HepG2 (cell line): ENCODE results near the gene RRAD. TPM values are rescaled to one million over a fixed set of nuclear protein-coding genes. Genes with fewer than 3 reads are reported as not detected.
A peak's percentile ranks its signal among the peaks of the same experiment; 100 is the strongest.

Experiments used
- E2F2 ChIP-seq: sonication (generic); formaldehyde crosslinking; IDR thresholded peaks from 2 replicates; pipeline ENCODE4 v1.4.0; 2020; ENCODE audit warnings: missing genetic modification reagents, borderline replicate concordance
- GATA4 ChIP-seq: sonication (generic); IDR thresholded peaks from 2 replicates; pipeline ENCODE4 v1.6.1; 2016; ENCODE audit warnings: antibody characterized with exemption, low read depth, borderline replicate concordance
- HHEX ChIP-seq: IDR thresholded peaks from 2 replicates; pipeline ENCODE4 v1.6.1; 2016; ENCODE audit warnings: control low read depth
- IRX3 ChIP-seq: sonication (generic); formaldehyde crosslinking; IDR thresholded peaks from 2 replicates; pipeline ENCODE4 v1.8.1; 2023; ENCODE audit warnings: mild to moderate bottlenecking, low read depth, missing genetic modification reagents, borderline replicate concordance
- ISL2 ChIP-seq: sonication (generic); formaldehyde crosslinking; IDR thresholded peaks from 2 replicates; pipeline ENCODE4 v1.5.0; 2020; ENCODE audit warnings: missing genetic modification reagents
- MED13 ChIP-seq: sonication (generic); formaldehyde crosslinking; IDR thresholded peaks from 2 replicates; pipeline ENCODE4 v1.5.0; 2020; ENCODE audit warnings: missing genetic modification reagents
- NFKB2 ChIP-seq: sonication (generic); formaldehyde crosslinking; IDR thresholded peaks from 2 replicates; pipeline ENCODE4 v1.4.0; 2020; ENCODE audit warnings: missing genetic modification reagents, borderline replicate concordance
- PHF20 ChIP-seq: sonication (generic); formaldehyde crosslinking; IDR thresholded peaks from 2 replicates; pipeline ENCODE4 v1.5.0; 2020; ENCODE audit warnings: mild to moderate bottlenecking, missing genetic modification reagents
- REXO4 ChIP-seq: sonication (generic); formaldehyde crosslinking; IDR thresholded peaks from 2 replicates; pipeline ENCODE4 v1.8.0; 2022; ENCODE audit warnings: missing genetic modification reagents, mild to moderate bottlenecking, borderline replicate concordance
- RFX5 ChIP-seq: IDR thresholded peaks from 2 replicates; pipeline ENCODE4 v1.6.1; 2011; ENCODE audit warnings: low read depth, low read length, improper control_type of control experiment
- TAF1 ChIP-seq: sonication (generic); formaldehyde crosslinking; IDR thresholded peaks from 2 replicates; pipeline ENCODE4 v1.4.0; 2020; ENCODE audit warnings: missing genetic modification reagents
- TEAD3 ChIP-seq: optimal IDR thresholded peaks from 2 replicates; pipeline ENCODE3; 2016; ENCODE audit warnings: borderline replicate concordance
- ZBTB37 ChIP-seq: sonication (generic); formaldehyde crosslinking; IDR thresholded peaks from 2 replicates; pipeline ENCODE4 v1.4.0; 2020; ENCODE audit warnings: mild to moderate bottlenecking, missing genetic modification reagents
- ZFP41 ChIP-seq: sonication (generic); formaldehyde crosslinking; IDR thresholded peaks from 2 replicates; pipeline ENCODE4 v1.4.0; 2020; ENCODE audit warnings: mild to moderate bottlenecking, missing genetic modification reagents, borderline replicate concordance
- ZGPAT ChIP-seq: IDR thresholded peaks from 2 replicates; pipeline ENCODE4 v1.6.1; 2016; ENCODE audit warnings: mild to moderate bottlenecking
- ZNF142 ChIP-seq: sonication (generic); formaldehyde crosslinking; IDR thresholded peaks from 2 replicates; pipeline ENCODE4 v1.4.0; 2020; ENCODE audit warnings: missing genetic modification reagents
- ZNF430 ChIP-seq: sonication (generic); formaldehyde crosslinking; IDR thresholded peaks from 2 replicates; pipeline ENCODE4 v1.9.0; 2021; ENCODE audit warnings: mild to moderate bottlenecking, missing genetic modification reagents
- ZNF598 ChIP-seq: sonication (generic); formaldehyde crosslinking; IDR thresholded peaks from 2 replicates; pipeline ENCODE4 v1.5.1; 2020; ENCODE audit warnings: mild to moderate bottlenecking, missing genetic modification reagents, borderline replicate concordance
- ZNF644 ChIP-seq: IDR thresholded peaks from 2 replicates; pipeline ENCODE4 v1.6.1; 2016; ENCODE audit warnings: low read depth
- ZZZ3 ChIP-seq: sonication (generic); formaldehyde crosslinking; IDR thresholded peaks from 2 replicates; pipeline ENCODE4 v1.4.0; 2020; ENCODE audit warnings: missing genetic modification reagents, mild to moderate bottlenecking, borderline replicate concordance
- polyA plus RNA-seq, 8 experiments: library from polyadenylated mRNA; depleted of rRNA in 3 of 8; stranded (reverse) in 7 of 8; unstranded in 1 of 8; fragments of >200 nt; fragmentation: Illumina TruSeq in 4 of 8; extraction: Trizol in 4 of 8; gene quantifications; 2 replicates each; pipeline versions ENCODE4 v1.2.1 to v1.2.3, GENCODE V29; 2011 to 2016; ENCODE audit warnings: low read depth in 4 of 8, missing spikeins in 1 of 8, mixed read lengths in 1 of 8; ENCODE audit not compliant: insufficient read depth in 1 of 8
- total RNA-seq, 5 experiments: library from RNA; depleted of rRNA; stranded (reverse); fragments of >200 nt; fragmentation: Illumina TruSeq; extraction: Trizol; gene quantifications; 2 replicates each; pipeline ENCODE4 v1.2.3, GENCODE V29; 2016; ENCODE audit warnings: low read depth in 1 of 5

RRAD gene
- total and polyA plus RNA-seq, 2 of the 13 experiments (the other 11 are each of a cell fraction or from before 2014, with no cell fraction given) = 0.80 to 1.1 TPM

- TF ChIP-seq MED13 (CRISPR knock-in tag) = no peak
- TF ChIP-seq TAF1 (CRISPR knock-in tag) = no peak
- peak; percentile 64; the same call in 1 of the 2 replicates for TF ChIP-seq ISL2 (CRISPR knock-in tag)
- TF ChIP-seq IRX3 (CRISPR knock-in tag) = no peak
- TF ChIP-seq RFX5 = no peak
- no peak for TF ChIP-seq GATA4
- TF ChIP-seq ZNF430 (CRISPR knock-in tag) = peak; percentile 81; the same call in 1 of the 2 replicates
- no peak for TF ChIP-seq E2F2
- TF ChIP-seq NFKB2 = peak; percentile 90; the same call in 1 of the 2 replicates
- TF ChIP-seq ZBTB37 (CRISPR knock-in tag) = no peak
- TF ChIP-seq PHF20 (CRISPR knock-in tag) = no peak
- 0 out of 2 replicates have a peak, but pooled peaks have one; percentile 48 for TF ChIP-seq REXO4
- no peak for TF ChIP-seq ZNF644 (CRISPR knock-in tag)
- TF ChIP-seq ZZZ3 (CRISPR knock-in tag) = no peak
- peak; percentile 60; the same call in 1 of the 2 replicates for TF ChIP-seq ZGPAT
- TF ChIP-seq ZNF598 (CRISPR knock-in tag) = no peak
- TF ChIP-seq HHEX = no peak
- TF ChIP-seq ZFP41 (CRISPR knock-in tag) = no peak
- TF ChIP-seq ZNF142 (CRISPR knock-in tag) = 0 out of 2 replicates have a peak, but pooled peaks have one; percentile 64
- TF ChIP-seq TEAD3 = peak; percentile 76
These were observed 52.2 kb downstream of the RRAD start (continued) for GRCh38 chr16:66872943-66873684.
